ENCODE data around the gene GIN1. TPM values are rescaled to one million over a fixed set of nuclear protein-coding genes. Genes with fewer than 3 reads are reported as not detected.
"Not testable (repeated sequence)": the region's sequence is repeated elsewhere in the genome, so short reads cannot be mapped to it uniquely, and the experiment has no call there.

GIN1 gene
- total RNA-seq, 2 donors from 2014 or later, result 7.0 to 9.6 TPM

GRCh38 chr5:103151156-103151555, 31.2 kb upstream of the GIN1 start:
- Mint-ChIP-seq H3K9me3 (no peaks in the 10 kb centered on the region), H3K27me3 (ENCODE audit: insufficient read depth) (no peaks in the 10 kb centered on the region)
- WGBS, 2 experiments (ENCODE audit: insufficient coverage in 1 of 2, insufficient read length in 1 of 2), result 86% methylated on average over 1 of the region's 1 CpG; no CpG with 5 or more reads in 1 of the 2 experiments

GRCh38 chr5:103148213-103148612, 28.3 kb upstream of the GIN1 start:
- peaks cover 24% of the 10 kb centered on the region for H3K36me3 ChIP-seq (ENCODE audit: control insufficient read depth, insufficient read depth, low read length)
- Mint-ChIP-seq H3K27me3 (ENCODE audit: insufficient read depth) (no peaks in the 10 kb centered on the region), H3K27ac (no peak overlapping the region), H3K4me3 (no peak overlapping the region), H3K4me1 (no peaks in the 10 kb centered on the region), H3K9me3 (no peaks in the 10 kb centered on the region), H3K36me3 (ENCODE audit: low read depth) (no peaks in the 10 kb centered on the region)
- no peak for TF ChIP-seq CTCF (conservative IDR thresholded peaks at IDR 0.05)
- DNase-seq, result no peak
- H3K27ac ChIP-seq (ENCODE audit: low read depth, low read length), result no peak overlapping the region
- H3K9me3 ChIP-seq (ENCODE audit: control insufficient read depth, low read length), result no peaks in the 10 kb centered on the region
- H3K4me3 ChIP-seq (ENCODE audit: low read length), result no peak overlapping the region
- 100% methylated on average over 1 of the region's 1 CpG; no CpG with 5 or more reads in 1 of the 2 experiments for WGBS, 2 experiments (ENCODE audit: insufficient coverage in 1 of 2, insufficient read length in 1 of 2)
- H3K9ac ChIP-seq (ENCODE audit: extremely low read depth, low read length, poor library complexity, severe bottlenecking), result no peak overlapping the region
- H3K4me1 ChIP-seq (ENCODE audit: control insufficient read depth, insufficient read depth, low read length), result no peaks in the 10 kb centered on the region
- H3K27me3 ChIP-seq (ENCODE audit: control insufficient read depth, insufficient read depth, low read length, poor library complexity, severe bottlenecking), result no peaks in the 10 kb centered on the region

More at GRCh38 chr5:103151156-103151555, 31.2 kb upstream of the GIN1 start:
- H3K27ac Mint-ChIP-seq, result no peak overlapping the region
- H3K4me1 Mint-ChIP-seq, result no peaks in the 10 kb centered on the region
- Histone ChIP-seq H3K9me3 (ENCODE audit: control insufficient read depth, low read length) (no peaks in the 10 kb centered on the region), H3K36me3 (ENCODE audit: control insufficient read depth, insufficient read depth, low read length) (peaks cover 49% of the 10 kb centered on the region), H3K27ac (ENCODE audit: low read depth, low read length) (no peak overlapping the region), H3K4me3 (ENCODE audit: low read length) (no peak overlapping the region), H3K4me1 (ENCODE audit: control insufficient read depth, insufficient read depth, low read length) (no peaks in the 10 kb centered on the region), H3K27me3 (ENCODE audit: control insufficient read depth, insufficient read depth, low read length, poor library complexity, severe bottlenecking) (no peaks in the 10 kb centered on the region), H3K9ac (ENCODE audit: extremely low read depth, low read length, poor library complexity, severe bottlenecking) (no peak overlapping the region)
- no peak for TF ChIP-seq CTCF (conservative IDR thresholded peaks at IDR 0.05)
- H3K36me3 Mint-ChIP-seq (ENCODE audit: low read depth), result peaks cover 9% of the 10 kb centered on the region
- no peak overlapping the region for H3K4me3 Mint-ChIP-seq
- DNase-seq, result no peak

GRCh38 chr5:103145196-103145595, 25.3 kb upstream of the GIN1 start:
- Mint-ChIP-seq H3K4me1 (no peaks in the 10 kb centered on the region), H3K27me3 (ENCODE audit: insufficient read depth) (no peaks in the 10 kb centered on the region), H3K36me3 (ENCODE audit: low read depth) (peaks cover 14% of the 10 kb centered on the region), H3K27ac (no peak overlapping the region), H3K9me3 (peaks cover 13% of the 10 kb centered on the region), H3K4me3 (no peak overlapping the region)
- H3K27ac ChIP-seq (ENCODE audit: low read depth, low read length), result no peak overlapping the region
- peaks cover 1% of the 10 kb centered on the region for H3K9me3 ChIP-seq (ENCODE audit: control insufficient read depth, low read length)
- no peak overlapping the region for H3K4me3 ChIP-seq (ENCODE audit: low read length)
- no peak for TF ChIP-seq CTCF (conservative IDR thresholded peaks at IDR 0.05)
- H3K27me3 ChIP-seq (ENCODE audit: control insufficient read depth, insufficient read depth, low read length, poor library complexity, severe bottlenecking), result no peaks in the 10 kb centered on the region
- no peaks in the 10 kb centered on the region for H3K4me1 ChIP-seq (ENCODE audit: control insufficient read depth, insufficient read depth, low read length)
- peaks cover 8% of the 10 kb centered on the region for H3K36me3 ChIP-seq (ENCODE audit: control insufficient read depth, insufficient read depth, low read length)
- no peak overlapping the region for H3K9ac ChIP-seq (ENCODE audit: extremely low read depth, low read length, poor library complexity, severe bottlenecking)
- no peak for DNase-seq

- H3K36me3 Mint-ChIP-seq (ENCODE audit: low read depth), result peaks cover 24% of the 10 kb centered on the region
- H3K4me3 ChIP-seq (ENCODE audit: low read length); H3K27ac ChIP-seq (ENCODE audit: low read depth, low read length); H3K4me1 ChIP-seq (ENCODE audit: control insufficient read depth, insufficient read depth, low read length); H3K4me1 Mint-ChIP-seq; H3K9ac ChIP-seq (ENCODE audit: extremely low read depth, low read length, poor library complexity, severe bottlenecking); H3K4me3 Mint-ChIP-seq; H3K27me3 Mint-ChIP-seq (ENCODE audit: insufficient read depth); H3K9me3 ChIP-seq (ENCODE audit: control insufficient read depth, low read length); DNase-seq; H3K27me3 ChIP-seq (ENCODE audit: control insufficient read depth, insufficient read depth, low read length, poor library complexity, severe bottlenecking); H3K27ac Mint-ChIP-seq: not testable (repeated sequence)
- H3K9me3 Mint-ChIP-seq, result peaks cover 16% of the 10 kb centered on the region
- peaks cover 14% of the 10 kb centered on the region for H3K36me3 ChIP-seq (ENCODE audit: control insufficient read depth, insufficient read depth, low read length)
- 95 to 97% methylated on average over 3 to 25 of the region's 25 CpGs for WGBS, 2 experiments (ENCODE audit: insufficient coverage in 1 of 2, insufficient read length in 1 of 2)
These were observed 22.2 kb upstream of the GIN1 start for GRCh38 chr5:103142132-103142531.

Data from endodermal cell (in vitro differentiated cells).